SK-N-SH (cell line): ENCODE measurements around the gene PARP16. TPM values are rescaled to one million over a fixed set of nuclear protein-coding genes. Genes with fewer than 3 reads are reported as not detected.

Source experiments
- CTCF ChIA-PET: fragments of 300-600, 350-600 bp; formaldehyde crosslinking; extraction: SDS; loops from one replicate; lab custom pipeline; 2021; lab: Yijun Ruan, JAX
- POLR2A ChIA-PET: fragments of 350-600 bp; sonication (Branson Sonifier 250); formaldehyde crosslinking; extraction: SDS; loops from one replicate; lab custom pipeline; 2020; ENCODE audit warnings: antibody characterized with exemption, inconsistent platforms; lab: Yijun Ruan, JAX
- DNase-seq: peaks from one replicate; pipeline ENCODE4 v3.0.0; 2012
- H2AFZ ChIP-seq: fragments of 200-600 bp; sonication (generic); 2 replicates; pipeline ENCODE4 v1.8.1; 2016; ENCODE audit warnings: antibody characterized with exemption, mild to moderate bottlenecking, low read depth
- H3F3A ChIP-seq: fragments of 200-600 bp; sonication (generic); replicated peaks from 2 replicates; pipeline ENCODE3; 2016; ENCODE audit warnings: antibody characterized with exemption, mild to moderate bottlenecking; ENCODE audit not compliant: insufficient read depth
- H3K27ac ChIP-seq, 2 experiments: fragments of 200-500 bp in 1 of 2; fragments of 200-600 bp in 1 of 2; sonication (Bioruptor generic) in 1 of 2; sonication (generic), shearing (Covaris generic) in 1 of 2; 2 replicates each; pipeline versions ENCODE4 v1.5.1 to v1.6.1; 2014 to 2016; ENCODE audit warnings: low read depth in 2 of 2, inconsistent platforms in 1 of 2, low read length in 1 of 2, mild to moderate bottlenecking in 1 of 2, mixed read lengths in 1 of 2
- H3K27me3 ChIP-seq: fragments of 200-600 bp; sonication (generic), shearing (Covaris generic); 2 replicates; pipeline ENCODE4 v1.6.1; 2016; ENCODE audit warnings: mixed run types; ENCODE audit not compliant: insufficient read depth
- H3K36me3 ChIP-seq, 2 experiments: fragments of 200-500 bp in 1 of 2; fragments of 200-600 bp in 1 of 2; sonication (Bioruptor generic) in 1 of 2; sonication (generic) in 1 of 2; replicated peaks in 1 of 2; 2 replicates each; pipeline versions ENCODE3 to v1.5.1; 2014 to 2016; ENCODE audit warnings: low read length in 1 of 2, mild to moderate bottlenecking in 1 of 2; ENCODE audit not compliant: insufficient read depth in 2 of 2, control insufficient read depth in 1 of 2
- H3K4me1 ChIP-seq, 2 experiments: fragments of 200-500 bp in 1 of 2; fragments of 200-600 bp in 1 of 2; sonication (Bioruptor generic) in 1 of 2; sonication (generic), shearing (Covaris generic) in 1 of 2; 2 replicates each; pipeline versions ENCODE4 v1.5.1 to v1.6.1; 2014 to 2016; ENCODE audit warnings: low read depth in 1 of 2, low read length in 1 of 2, mixed run types in 1 of 2; ENCODE audit not compliant: insufficient read depth in 2 of 2, control insufficient read depth in 1 of 2
- H3K4me2 ChIP-seq: fragments of 200-600 bp; sonication (generic), shearing (Covaris generic); 2 replicates; pipeline ENCODE4 v1.6.1; 2017; ENCODE audit warnings: mixed run types
- H3K4me3 ChIP-seq, 2 experiments: fragments of 200-500 bp in 1 of 2; fragments of 200-600 bp in 1 of 2; sonication (Bioruptor generic) in 1 of 2; sonication (generic), shearing (Covaris generic) in 1 of 2; 2 replicates each; pipeline versions ENCODE4 v1.5.1 to v1.8.1; 2014 to 2016; ENCODE audit warnings: low read depth in 2 of 2, inconsistent platforms in 1 of 2, low read length in 1 of 2, mild to moderate bottlenecking in 1 of 2, mixed read lengths in 1 of 2, moderate library complexity in 1 of 2
- H3K79me2 ChIP-seq: fragments of 200-600 bp; sonication (generic); 2 replicates; pipeline ENCODE4 v1.8.1; 2017; ENCODE audit warnings: mild to moderate bottlenecking; ENCODE audit not compliant: insufficient read depth
- H3K9ac ChIP-seq: fragments of 200-600 bp; sonication (generic); 2 replicates; pipeline ENCODE4 v1.6.1; 2017; ENCODE audit warnings: mixed run types
- H3K9me2 ChIP-seq: fragments of 200-600 bp; sonication (generic); 2 replicates; pipeline ENCODE4 v1.6.1; 2017; ENCODE audit warnings: mixed run types
- H3K9me3 ChIP-seq: fragments of 200-600 bp; sonication (generic); 2 replicates; pipeline ENCODE4 v1.6.1; 2017; ENCODE audit warnings: mixed run types, mild to moderate bottlenecking, moderate library complexity
- H4K20me1 ChIP-seq: fragments of 200-600 bp; sonication (generic); 2 replicates; pipeline ENCODE4 v1.6.1; 2017; ENCODE audit warnings: mild to moderate bottlenecking, mixed run types; ENCODE audit not compliant: insufficient read depth
- CHD2 ChIP-seq: fragments of 150-350 bp; IDR thresholded peaks from 2 replicates; pipeline ENCODE4 v1.6.1; 2018; ENCODE audit warnings: low read length; ENCODE audit not compliant: partially characterized antibody
- FOSL2 ChIP-seq: IDR thresholded peaks from 2 replicates; pipeline ENCODE4 v1.4.0; 2012; ENCODE audit warnings: low read depth, mild to moderate bottlenecking, moderate library complexity, borderline replicate concordance
- GABPA ChIP-seq: IDR thresholded peaks from 2 replicates; pipeline ENCODE4 v1.4.0; 2012; ENCODE audit warnings: low read depth, mild to moderate bottlenecking
- GATA2 ChIP-seq: sonication (generic); formaldehyde crosslinking; IDR thresholded peaks from 2 replicates; pipeline ENCODE4 v1.5.0; 2020; ENCODE audit warnings: mild to moderate bottlenecking, missing genetic modification reagents
- JUND ChIP-seq: IDR thresholded peaks from 2 replicates; pipeline ENCODE4 v1.4.0; 2012
- MAX ChIP-seq: IDR thresholded peaks from 2 replicates; pipeline ENCODE4 v1.4.0; 2012; ENCODE audit warnings: low read depth
- MEF2A ChIP-seq: IDR thresholded peaks from 2 replicates; pipeline ENCODE4 v1.4.0; 2012; ENCODE audit warnings: low read depth, borderline replicate concordance
- MXI1 ChIP-seq: IDR thresholded peaks from 2 replicates; pipeline ENCODE4 v1.6.1; 2012; ENCODE audit warnings: mild to moderate bottlenecking, low read depth, low read length, improper control_type of control experiment
- NFIC ChIP-seq: IDR thresholded peaks from 2 replicates; pipeline ENCODE4 v1.4.0; 2012; ENCODE audit warnings: borderline replicate concordance
- NRF1 ChIP-seq: IDR thresholded peaks from 2 replicates; pipeline ENCODE4 v1.6.1; 2012; ENCODE audit warnings: low read depth, mild to moderate bottlenecking, low read length
- PBX3 ChIP-seq: IDR thresholded peaks from 2 replicates; pipeline ENCODE4; 2012
- POLR2AphosphoS5 ChIP-seq: IDR thresholded peaks from 2 replicates; pipeline ENCODE4 v1.6.1; 2012; ENCODE audit warnings: low read depth, low read length
- REST ChIP-seq: IDR thresholded peaks from 2 replicates; pipeline ENCODE4 v1.6.1; 2012; ENCODE audit warnings: mild to moderate bottlenecking, low read depth, low read length, moderate library complexity
- RFX5 ChIP-seq: IDR thresholded peaks from 2 replicates; pipeline ENCODE4 v1.6.1; 2012; ENCODE audit warnings: mild to moderate bottlenecking, improper control_type of control experiment, low read length
- RXRA ChIP-seq: IDR thresholded peaks from 2 replicates; pipeline ENCODE4 v1.4.0; 2012; ENCODE audit warnings: low read depth, mild to moderate bottlenecking, borderline replicate concordance
- TAF1 ChIP-seq: IDR thresholded peaks from 2 replicates; pipeline ENCODE4 v1.6.1; 2012; ENCODE audit warnings: low read depth, mild to moderate bottlenecking, low read length, moderate library complexity, borderline replicate concordance
- TCF12 ChIP-seq: IDR thresholded peaks from 2 replicates; pipeline ENCODE4 v1.4.0; 2012
- USF1 ChIP-seq: IDR thresholded peaks from 2 replicates; pipeline ENCODE4 v1.4.0; 2012; ENCODE audit warnings: low read depth, borderline replicate concordance
- USF2 ChIP-seq: fragments of 150-350 bp; IDR thresholded peaks from 2 replicates; pipeline ENCODE4 v1.6.1; 2017; ENCODE audit warnings: antibody characterized with exemption, low read length, low read depth, borderline replicate concordance
- YY1 ChIP-seq: IDR thresholded peaks from 2 replicates; pipeline ENCODE4 v1.4.0; 2012; ENCODE audit warnings: low read depth, mild to moderate bottlenecking
- WGBS: methylation state at CpG from one replicate; pipeline ENCODE4 v1.1.6; 2017; ENCODE audit warnings: low lambda C conversion rate; 5-methylcytosine and 5-hydroxymethylcytosine counted together
- polyA plus RNA-seq, 3 experiments: library from polyadenylated mRNA; depleted of rRNA; stranded (reverse); fragments of >200 nt; gene quantifications; 2 replicates each; pipeline ENCODE4 v1.2.3, GENCODE V29; 2012

PARP16 gene
- polyA plus RNA-seq, 1 of the 3 experiments (the other 2 are of a cell fraction), result 6.3 TPM

GRCh38 chr15:65255486-65256140 lies 31.1 kb downstream of the PARP16 start:
- ChIA-PET CTCF (interaction anchor here (0.6 to 1.2 kb wide), 2 partner anchors 15 to 145 kb away, joined by 3 to 5 read pairs; no protein-coding TSS in a partner anchor), POLR2A (no interaction called here)
- H3K4me2 ChIP-seq, result no peak overlapping the region

More at GRCh38 chr15:65255486-65256140, 31.1 kb downstream of the PARP16 start:
- H2AFZ ChIP-seq, result no peak overlapping the region
- H3K9me3 ChIP-seq, result no peaks in the 10 kb centered on the region
- no peaks in the 10 kb centered on the region for H3K79me2 ChIP-seq
- DNase-seq, result no peak
- no peak overlapping the region for H3K27ac ChIP-seq
- peaks cover 0 to 2% of the 10 kb centered on the region in 2 experiments; a peak in 1 of 4 replicates for H3K4me1 ChIP-seq
- no peaks in the 10 kb centered on the region for H3K9me2 ChIP-seq
- peaks cover 0 to 25% of the 10 kb centered on the region in 2 experiments for H3K36me3 ChIP-seq
- H4K20me1 ChIP-seq, result no peaks in the 10 kb centered on the region
- 94% methylated on average over 7 of the region's 7 CpGs for WGBS
- no peaks in the 10 kb centered on the region for H3F3A ChIP-seq
- TF ChIP-seq YY1 (no peak), CHD2 (no peak), TAF1 (no peak), JUND (no peak), RFX5 (no peak), RXRA (no peak), USF1 (no peak), TCF12 (no peak), NRF1 (no peak), USF2 (no peak), POLR2AphosphoS5 (no peak), REST (no peak), FOSL2 (no peak), MXI1 (no peak), GATA2 (no peak), MAX (no peak), PBX3 (no peak), GABPA (no peak), MEF2A (no peak), NFIC (no peak)
- no peaks in the 10 kb centered on the region for H3K27me3 ChIP-seq
- no peak overlapping the region for H3K9ac ChIP-seq
- H3K4me3 ChIP-seq, result no peak overlapping the region
